ENCODE data around the gene PPP1R13L. TPM values are rescaled to one million over a fixed set of nuclear protein-coding genes. Genes with fewer than 3 reads are reported as not detected.

The PPP1R13L gene
- 100 to 1,000 TPM; 134 to 204 (median 166) TPM for total RNA-seq
- polyA plus RNA-seq, result 100 to 1,000 TPM in 1 of 2 donors, 10 to 100 TPM in 1; 85.2 to 265 TPM
- long read RNA-seq, donor 1, transcript PPP1R13L-204 (6 exons, 2,512 nt), result major isoform, 23 of 79 reads
- long read RNA-seq, donor 1, partial matches to known transcripts, result 47 of 79 reads
- long read RNA-seq, donor 1, other reads (novel, unspliced or antisense), result 9 of 79 reads
- long read RNA-seq, donor 2, transcript PPP1R13L-204 (6 exons, 2,512 nt), result major isoform, 30 of 101 reads
- long read RNA-seq, donor 2, partial matches to known transcripts, result 56 of 101 reads
- long read RNA-seq, donor 2, other reads (novel, unspliced or antisense), result 15 of 101 reads
- long read RNA-seq, donor 3, transcript PPP1R13L-204 (6 exons, 2,512 nt), result major isoform, 30 of 61 reads
- long read RNA-seq, donor 3, partial matches to known transcripts, result 21 of 61 reads
- long read RNA-seq, donor 3, other reads (novel, unspliced or antisense), result 10 of 61 reads

- Histone ChIP-seq H3K27ac (peak within 1 kb of the TSS; percentile 86 to 97 (median 94)), H3K4me1 (peaks cover 7 to 60% (median 49%) of the 10 kb centered on the region in 9 donors), H3K36me3 (peaks cover 0 to 12% (median 0%) of the 10 kb centered on the region in 9 donors), H3K4me3 (peak within 1 kb of the TSS; percentile 55 to 99 (median 72)), H3K9me3 (no peaks in the 10 kb centered on the region), H3K27me3 (peaks cover 0 to 32% (median 0%) of the 10 kb centered on the region in 7 donors)
- DNase-seq (peak; percentile 87 to 89), ATAC-seq (peak; percentile 60 to 78 (median 74))
- 3 to 7% methylated on average over 46 of the region's 46 CpGs for WGBS, 2 donors
- intact Hi-C loops (cut with DNase I), result no loop called here
- TF ChIP-seq CTCF (IDR thresholded peaks at IDR 0.05), result no peak
These were observed at the start of gene PPP1R13L for GRCh38 chr19:45404557-45405434. Gene PPP1R13L (minus strand): TSS chr19:45405069. CDS start chr19:45398318, 6,751 bp downstream.

- peaks cover 10 to 69% (median 33%) of the 10 kb centered on the region in 9 donors for H3K4me1 ChIP-seq
These were observed 47.0 kb upstream of the PPP1R13L start for GRCh38 chr19:45451850-45452387.

GRCh38 chr19:45451131-45451849 lies 46.4 kb upstream of the PPP1R13L start:
- 4 to 5% methylated on average over 27 to 28 of the region's 28 CpGs for WGBS, 2 donors
- Histone ChIP-seq H3K4me3 (peak overlapping the region; percentile 38 to 74 (median 64)), H3K27ac (peak overlapping the region; percentile 47 to 86 (median 82)), H3K36me3 (no peaks in the 10 kb centered on the region), H3K9me3 (no peaks in the 10 kb centered on the region), H3K27me3 (no peaks in the 10 kb centered on the region), H3K4me1 (peaks cover 10 to 63% (median 32%) of the 10 kb centered on the region in 9 donors)
- ATAC-seq (peak in 7 of 8 donors; percentile 3 to 25 (median 17)), DNase-seq (no peak)
- intact Hi-C loops (cut with DNase I), result loop anchor here in 2 of 10 donors (2.0 kb wide), 1 partner anchor 18 kb away; no protein-coding TSS in a partner anchor
- TF ChIP-seq CTCF (IDR thresholded peaks at IDR 0.05), result no peak

More at GRCh38 chr19:45451850-45452387, 47.0 kb upstream of the PPP1R13L start:
- peak overlapping the region in 2 of 10 donors; percentile 83 to 86 for H3K27ac ChIP-seq
- no peak for TF ChIP-seq CTCF (IDR thresholded peaks at IDR 0.05)
- H3K9me3 ChIP-seq, result no peaks in the 10 kb centered on the region
- ATAC-seq (no peak), DNase-seq (no peak)
- intact Hi-C loops (cut with DNase I), result loop anchor here in 2 of 10 donors (2.0 kb wide), 1 partner anchor 17 kb away; no protein-coding TSS in a partner anchor
- no peak overlapping the region for H3K4me3 ChIP-seq
- 80 to 83% methylated on average over 12 of the region's 12 CpGs for WGBS, 2 donors
- no peaks in the 10 kb centered on the region for H3K36me3 ChIP-seq
- no peaks in the 10 kb centered on the region for H3K27me3 ChIP-seq

All from heart right ventricle (tissue), 16 donors.